Hair follicle dermal papilla cell (primary cell): ENCODE results near the gene OR1L4. TPM values are rescaled to one million over a fixed set of nuclear protein-coding genes. Genes with fewer than 3 reads are reported as not detected.

Source experiments
- total RNA-seq: library from RNA; depleted of rRNA; stranded (reverse); fragments of >200 nt; gene quantifications from 2 replicates; pipeline ENCODE4 v1.2.3, GENCODE V29; 2012

OR1L4 gene, protein sequence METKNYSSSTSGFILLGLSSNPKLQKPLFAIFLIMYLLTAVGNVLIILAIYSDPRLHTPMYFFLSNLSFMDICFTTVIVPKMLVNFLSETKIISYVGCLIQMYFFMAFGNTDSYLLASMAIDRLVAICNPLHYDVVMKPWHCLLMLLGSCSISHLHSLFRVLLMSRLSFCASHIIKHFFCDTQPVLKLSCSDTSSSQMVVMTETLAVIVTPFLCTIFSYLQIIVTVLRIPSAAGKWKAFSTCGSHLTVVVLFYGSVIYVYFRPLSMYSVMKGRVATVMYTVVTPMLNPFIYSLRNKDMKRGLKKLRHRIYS
- total RNA-seq, result not detected in 2 replicates

GRCh38 chr9:122723690-122724089 lies at the start of gene OR1L4:
Gene OR1L4, plus strand, starts transcription at chr9:122723990. Its CDS starts 0 bp downstream, at chr9:122723990.

GRCh38 chr9:122742003-122742402 lies 18.2 kb downstream of the OR1L4 start, which contains the start of gene OR1L6:
Gene OR1L6, plus strand, starts transcription at chr9:122742303. Its CDS starts 7,545 bp downstream, at chr9:122749848.

Other genes with a start within 250 kb of the OR1L4 start
- not detected in 2 replicates for gene OR1J1, start 246.1 kb upstream of the OR1L4 start, total RNA-seq
- gene OR1J2, start 213.2 kb upstream of the OR1L4 start, total RNA-seq, result 0.24 and 0.32 TPM in 2 replicates
- 0.49 TPM in 1 of 2 replicates, not detected in the other for gene OR1J4, start 204.8 kb upstream of the OR1L4 start, total RNA-seq
- not detected in 2 replicates for gene OR1N1, start 196.7 kb upstream of the OR1L4 start, total RNA-seq
- gene OR1N2, start 170.9 kb upstream of the OR1L4 start, total RNA-seq, result not detected in 2 replicates
- gene OR1L8, start 140.6 kb upstream of the OR1L4 start, total RNA-seq, result 0.36 TPM in 1 of 2 replicates, not detected in the other
- 0.36 and 0.65 TPM in 2 replicates for gene OR1Q1, start 109.3 kb upstream of the OR1L4 start, total RNA-seq
- not detected in 2 replicates for gene OR1B1, start 66.4 kb upstream of the OR1L4 start, total RNA-seq
- gene OR1L1, start 62.3 kb upstream of the OR1L4 start, total RNA-seq, result not detected in 2 replicates
- gene OR1L3, start 48.9 kb upstream of the OR1L4 start, total RNA-seq, result not detected in 2 replicates
- gene OR1L6, start 18.3 kb downstream of the OR1L4 start, total RNA-seq, result not detected in 2 replicates
- not detected in 2 replicates for gene OR5C1, start 64.9 kb downstream of the OR1L4 start, total RNA-seq
- gene OR1K1, start 76.1 kb downstream of the OR1L4 start, total RNA-seq, result not detected in 2 replicates
- gene PDCL, start 104.6 kb downstream of the OR1L4 start, total RNA-seq, result 36.7 and 39.8 TPM in 2 replicates
- 73.1 and 79.7 TPM in 2 replicates for gene RC3H2, start 181.4 kb downstream of the OR1L4 start, total RNA-seq
- gene ZBTB6, start 189.3 kb downstream of the OR1L4 start, total RNA-seq, result 19.3 and 19.6 TPM in 2 replicates
- gene ZBTB26, start 207.5 kb downstream of the OR1L4 start, total RNA-seq, result 6.0 and 6.7 TPM in 2 replicates
- 79.4 and 92.3 TPM in 2 replicates for gene RABGAP1, start 217.0 kb downstream of the OR1L4 start, total RNA-seq